ENCODE measurements around the gene ARRB1. TPM values are rescaled to one million over a fixed set of nuclear protein-coding genes. Genes with fewer than 3 reads are reported as not detected.

Gene ARRB1
- total RNA-seq, 1 experiment from 2014 or later = 219 TPM

- Histone ChIP-seq H3K27ac (ENCODE audit: low read length) (no peak overlapping the region), H3K36me3 (ENCODE audit: control insufficient read depth, insufficient read depth, low read length) (0 out of 2 replicates have a peak, but pooled peaks cover 2% of the 10 kb centered on the region), H3K27me3 (ENCODE audit: control insufficient read depth, insufficient read depth, low read length) (no peaks in the 10 kb centered on the region), H3K4me3 (ENCODE audit: low read depth in 2 of 2, low read length in 2 of 2) (no peak overlapping the region), H3K9me3 (ENCODE audit: control insufficient read depth, insufficient read depth, low read depth, low read length) (no peaks in the 10 kb centered on the region), H3K4me1 (ENCODE audit: control insufficient read depth, insufficient read depth, low read length) (peaks cover 35% of the 10 kb centered on the region)
- BruUV-seq (replicated peaks) = no TSS peak
- ATAC-seq (peak; percentile 9; the same call in 1 of the 2 replicates), DNase-seq (ENCODE audit: low read depth, low spot score) (no peak)
- TF ChIP-seq CTCF (IDR thresholded peaks at IDR 0.05) (no peak), POLR2AphosphoS5 (IDR thresholded peaks at IDR 0.05; ENCODE audit: low read depth, low read length) (peak; percentile 75)
- in situ Hi-C loops (cut with HindIII; ENCODE audit: low pct_unique_long_range_greater_than_20kb, low sequenced_read_pairs) = no loop called here
- POLR2A ChIA-PET = interaction anchor here (0.6 kb wide), 1 partner anchor 94 kb away, joined by 3 read pairs; no protein-coding TSS in a partner anchor
- CTCF ChIA-PET = interaction anchor here (0.5 kb wide), 1 partner anchor 12 kb away, joined by 5 read pairs; no protein-coding TSS in a partner anchor
- intact Hi-C loops (cut with micrococcal nuclease; ENCODE audit: unreplicated experiment) = no loop called here
Observed at GRCh38 chr11:75261902-75262361, 89.5 kb downstream of the ARRB1 start.

GRCh38 chr11:75260396-75261170 is 90.9 kb downstream of the ARRB1 start:
- Histone ChIP-seq H3K36me3 (ENCODE audit: control insufficient read depth, insufficient read depth, low read length) (no peaks in the 10 kb centered on the region), H3K27me3 (ENCODE audit: control insufficient read depth, insufficient read depth, low read length) (peaks cover 4% of the 10 kb centered on the region; the same call in 1 of the 2 replicates), H3K4me1 (ENCODE audit: control insufficient read depth, insufficient read depth, low read length) (peaks cover 35% of the 10 kb centered on the region), H3K4me3 (ENCODE audit: low read depth in 2 of 2, low read length in 2 of 2) (no peak overlapping the region), H3K9me3 (ENCODE audit: control insufficient read depth, insufficient read depth, low read depth, low read length) (no peaks in the 10 kb centered on the region), H3K27ac (ENCODE audit: low read length) (no peak overlapping the region)
- intact Hi-C loops (cut with micrococcal nuclease; ENCODE audit: unreplicated experiment) = no loop called here
- TSS peak; percentile 43 for BruUV-seq (replicated peaks)
- ATAC-seq (peak; percentile 46), DNase-seq (ENCODE audit: low read depth, low spot score) (no peak)
- ChIA-PET POLR2A (interaction anchor here (0.6 kb wide), 1 partner anchor 537 kb away, joined by 5 read pairs; no protein-coding TSS in a partner anchor), CTCF (interaction anchor here (0.6 kb wide), 3 partner anchors 10 to 273 kb away, joined by 3 to 8 read pairs (median 3); no protein-coding TSS in a partner anchor)
- in situ Hi-C loops (cut with HindIII; ENCODE audit: low pct_unique_long_range_greater_than_20kb, low sequenced_read_pairs) = no loop called here
- TF ChIP-seq POLR2AphosphoS5 (IDR thresholded peaks at IDR 0.05; ENCODE audit: low read depth, low read length) (peak; percentile 74), SIN3A (IDR thresholded peaks at IDR 0.05; ENCODE audit: borderline replicate concordance, insufficient read depth, low read depth, low read length) (0 out of 2 replicates have a peak, but pooled peaks have one; percentile 2), TCF7L2 (IDR thresholded peaks at IDR 0.05; ENCODE audit: low read depth, low read length) (no peak), REST (IDR thresholded peaks at IDR 0.05; ENCODE audit: insufficient read depth in 1 of 2, low read depth in 2 of 2, low read length in 1 of 2) (no peak)
